GM19238 (cell line): ENCODE data around the gene PC.
"Not testable (repeated sequence)": the region's sequence is repeated elsewhere in the genome, so short reads cannot be mapped to it uniquely, and the experiment has no call there.

Experiments used
- DNase-seq: peaks from one replicate; pipeline ENCODE4 v3.0.0; 2011; ENCODE audit warnings: low spot score; ENCODE audit not compliant: insufficient read length

The PC gene

GRCh38 chr11:66845143-66845875, 112.9 kb downstream of the PC start:
- no peak for DNase-seq

- no peak for DNase-seq
These were observed 113.6 kb downstream of the PC start for GRCh38 chr11:66844496-66845142.

DNA sequence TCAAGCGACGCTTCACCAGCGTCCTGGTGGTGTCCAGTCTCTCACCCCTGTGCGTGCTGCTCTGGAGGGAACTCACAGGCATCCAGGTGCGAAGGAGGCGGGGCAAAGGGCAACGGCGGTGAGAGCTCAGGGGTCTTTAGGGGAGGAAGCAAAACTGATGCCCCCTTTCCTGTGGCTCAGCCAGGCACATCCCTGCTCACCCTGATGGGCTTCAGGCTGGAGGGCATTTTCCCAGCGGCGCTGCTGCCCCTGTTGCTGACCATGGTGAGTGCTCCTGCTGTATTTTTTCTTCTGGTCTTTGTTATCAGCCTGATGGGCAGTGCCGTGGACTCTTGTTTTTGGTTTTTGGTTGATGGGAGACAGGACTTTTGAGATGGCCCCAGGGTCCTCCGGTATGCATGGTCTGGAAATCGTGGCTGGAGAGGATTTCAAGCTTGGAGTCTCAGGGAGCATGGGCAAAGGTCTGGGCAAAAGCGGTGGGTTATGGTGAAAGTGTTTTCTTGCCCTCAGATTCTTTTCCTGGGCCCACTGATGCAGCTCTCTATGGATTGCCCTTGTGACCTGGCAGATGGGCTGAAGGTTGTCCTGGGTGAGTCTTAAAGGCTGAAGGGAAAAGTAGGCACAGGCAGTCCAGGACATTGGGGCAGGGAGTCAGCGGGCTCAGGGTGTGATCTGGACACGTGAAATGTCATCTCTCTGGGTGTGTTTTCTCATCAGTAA, 114.2 kb downstream of the PC start:
- no peak for DNase-seq

- DNase-seq, result peak; percentile 93
These were observed 115.0 kb downstream of the PC start, which contains the start of gene RCE1 for GRCh38 chr11:66842896-66843775. TSS of gene RCE1 (plus strand) at chr11:66843441. CDS start at chr11:66843456, 15 bp downstream.

DNA sequence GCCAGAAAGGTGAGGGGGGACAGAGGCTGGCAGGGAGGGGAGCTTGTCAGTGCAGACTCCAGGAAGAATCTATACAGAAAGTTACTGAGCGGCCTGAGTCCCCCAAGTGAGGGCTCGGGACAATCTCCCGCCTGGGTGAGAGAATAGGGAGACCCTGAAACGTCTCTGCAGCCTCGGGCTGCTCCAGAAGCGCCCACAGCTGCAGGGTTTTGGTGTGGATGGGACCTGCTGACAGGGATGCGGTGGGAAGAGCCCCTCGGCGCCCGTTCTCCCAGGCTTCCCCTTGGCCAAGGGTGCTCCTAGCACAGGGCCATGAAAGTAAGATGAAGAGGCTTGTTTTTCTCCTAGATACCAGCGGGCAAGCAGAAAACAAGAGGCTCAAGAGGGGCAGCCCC, 115.7 kb downstream of the PC start:
- no peak for DNase-seq

DNA sequence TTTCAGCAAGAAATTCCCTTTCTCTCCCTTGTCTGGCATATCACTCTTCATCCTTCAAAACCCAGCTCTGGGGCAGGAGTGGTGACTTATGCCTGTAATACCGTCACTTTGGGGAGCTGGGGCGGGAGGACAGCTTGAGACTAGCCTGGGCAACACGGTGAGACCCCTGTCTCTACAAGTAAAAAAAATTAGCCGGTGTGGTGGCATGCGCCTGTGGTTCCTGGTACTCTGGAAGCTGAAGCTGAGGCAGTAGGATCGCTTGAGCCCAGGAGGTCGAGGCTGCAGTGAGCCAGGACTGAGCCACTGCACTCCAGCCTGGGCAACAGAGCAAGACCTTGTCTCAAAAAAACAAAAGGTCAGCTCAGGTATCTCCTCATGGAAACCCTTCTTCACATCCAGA, 116.3 kb downstream of the PC start:
- DNase-seq, result no peak

GRCh38 chr11:66840317-66841091, 117.7 kb downstream of the PC start:
- no peak for DNase-seq

GRCh38 chr11:66835768-66836405, 122.3 kb downstream of the PC start:
- DNase-seq, result no peak

DNA sequence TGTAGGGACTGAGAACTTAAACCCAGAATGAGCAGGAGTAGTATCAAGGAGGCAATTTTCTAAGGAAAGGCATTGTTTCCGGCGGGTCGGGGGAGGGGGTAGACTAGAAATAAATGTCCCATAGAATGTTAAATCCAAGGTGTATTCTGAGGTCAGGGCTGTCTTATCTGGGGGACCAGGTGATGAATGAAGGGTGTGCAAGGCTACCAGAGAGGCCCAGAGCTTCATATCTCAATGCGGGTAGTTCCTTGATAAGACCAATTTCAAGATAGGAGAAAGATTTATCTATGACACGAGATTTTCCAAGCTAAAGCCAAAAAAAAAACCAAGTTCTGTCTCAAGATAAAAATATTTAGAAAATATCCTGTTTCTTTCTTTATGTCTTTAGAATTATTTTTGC, 123.2 kb downstream of the PC start:
- no peak for DNase-seq

- DNase-seq, result no peak
These were observed 123.7 kb downstream of the PC start for GRCh38 chr11:66834539-66834845.

DNA sequence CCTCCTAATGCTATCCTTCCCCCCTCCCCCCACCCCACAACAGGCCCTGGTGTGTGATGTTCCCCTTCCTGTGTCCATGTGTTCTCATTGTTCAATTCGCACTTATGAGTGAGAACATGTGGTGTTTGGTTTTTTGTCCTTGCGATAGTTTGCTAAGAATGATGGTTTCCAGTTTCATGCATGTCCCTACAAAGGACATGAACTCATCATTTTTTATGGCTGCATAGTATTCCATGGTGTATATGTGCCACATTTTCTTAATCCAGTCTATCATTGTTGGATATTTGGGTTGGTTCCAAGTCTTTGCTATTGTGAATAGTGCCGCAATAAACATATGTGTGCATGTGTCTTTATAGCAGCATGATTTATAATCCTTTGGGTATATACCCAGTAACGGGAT, 133.6 kb downstream of the PC start:
- DNase-seq, result not testable (repeated sequence)

- no peak for DNase-seq
These were observed 134.5 kb downstream of the PC start for GRCh38 chr11:66823700-66824099.

DNA sequence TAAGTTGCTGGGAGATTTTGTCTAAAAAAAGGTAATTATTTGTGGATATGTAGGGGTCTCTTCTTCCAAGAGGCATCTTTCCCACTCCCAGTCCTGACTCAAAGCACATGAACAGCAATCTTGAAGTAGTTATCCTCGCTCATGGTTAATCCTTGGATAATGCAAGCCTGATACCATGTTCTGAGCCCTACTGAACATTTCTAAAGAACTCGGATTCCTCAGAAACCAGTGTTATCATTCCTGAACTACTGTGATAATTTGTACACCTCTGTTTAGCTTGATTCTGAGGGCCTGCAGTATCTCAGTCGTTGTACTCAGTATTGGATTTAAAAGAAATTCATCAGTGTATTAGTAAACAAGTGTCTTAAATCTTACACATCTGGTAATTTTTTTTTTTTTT, 137.3 kb downstream of the PC start:
- no peak for DNase-seq

- DNase-seq, result no peak
These were observed 137.8 kb downstream of the PC start for GRCh38 chr11:66820381-66820780.

DNA sequence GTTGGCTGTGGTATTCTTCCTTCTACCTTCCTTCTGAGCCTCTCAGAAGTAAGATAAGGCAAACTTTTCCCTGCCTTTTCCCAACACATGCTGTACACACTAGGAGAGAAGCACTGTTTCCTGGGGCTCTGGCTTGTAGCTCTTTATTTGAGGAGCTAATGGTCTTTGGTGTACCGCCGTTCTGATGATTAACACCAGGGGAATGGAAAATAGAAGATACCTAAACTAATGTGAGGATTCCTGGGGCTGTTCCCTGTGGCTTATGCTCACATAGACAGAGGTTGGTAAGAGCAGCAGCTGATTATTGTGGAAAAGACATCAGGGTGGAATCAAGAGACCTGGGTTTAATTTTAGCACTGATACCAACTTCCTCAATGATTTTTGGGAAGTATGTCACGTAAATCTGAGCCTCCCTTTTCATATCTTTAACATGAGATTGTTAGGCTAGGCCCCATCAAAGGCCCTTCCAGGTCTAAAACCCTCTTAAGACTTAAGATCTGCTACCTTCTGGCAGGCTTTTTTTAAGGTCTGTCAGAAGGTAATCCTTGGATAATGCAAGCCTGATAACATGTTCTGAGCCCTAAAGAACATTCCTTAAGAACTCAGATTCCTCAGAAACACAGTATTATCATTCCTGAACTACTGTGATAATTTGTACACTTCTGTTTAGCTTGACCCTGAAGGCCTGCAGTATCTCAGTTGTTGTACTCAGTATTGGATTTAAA, 139.8 kb downstream of the PC start:
- no peak for DNase-seq

DNA sequence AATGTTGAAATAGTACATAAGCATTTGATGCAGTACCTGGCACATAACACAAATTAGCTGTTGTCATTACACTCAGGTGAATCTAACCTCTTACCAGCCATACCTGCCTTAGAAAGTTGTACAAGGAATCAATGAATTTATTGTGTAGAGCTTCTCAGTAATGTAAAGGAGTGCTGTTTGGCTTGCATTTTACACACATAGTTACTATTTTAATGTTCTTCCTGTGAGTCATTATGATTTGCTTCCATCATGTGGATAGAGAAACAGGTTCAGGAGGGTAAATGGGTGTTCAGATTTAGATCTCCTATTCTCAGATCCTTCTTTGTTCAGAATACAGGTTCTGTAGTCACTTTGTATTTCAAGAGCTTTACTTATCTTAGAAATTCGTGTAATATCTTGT, 142.5 kb downstream of the PC start:
- no peak for DNase-seq

- no peak for DNase-seq
These were observed 143.5 kb downstream of the PC start for GRCh38 chr11:66814678-66815077.

GRCh38 chr11:66810576-66811185, 147.5 kb downstream of the PC start:
- DNase-seq, result no peak

DNA sequence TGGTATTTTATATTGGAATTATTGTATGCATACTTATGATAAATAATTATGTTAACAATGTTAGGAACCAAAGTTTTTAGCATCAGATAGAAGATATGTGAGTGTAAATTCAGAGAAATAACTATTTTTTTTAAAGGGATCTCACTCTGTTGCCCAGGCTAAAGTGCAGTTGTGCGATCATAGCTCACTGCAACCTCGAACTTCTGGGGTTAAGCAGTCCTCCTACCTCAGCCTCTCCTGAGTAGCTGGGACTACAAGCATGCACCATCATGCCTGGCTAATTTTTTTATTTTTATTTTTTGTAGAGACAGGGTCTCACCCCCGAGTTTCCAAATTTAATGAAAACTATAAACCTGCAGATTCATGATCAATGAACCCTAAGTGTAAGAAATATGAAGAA, 148.6 kb downstream of the PC start:
- no peak for DNase-seq
